HEK293 (cell line): ENCODE results near the gene SWI5.

Experiments
- CTCF ChIA-PET: fragments of 350-600 bp; formaldehyde crosslinking; extraction: SDS; loops from one replicate; lab custom pipeline; 2021; ENCODE audit warnings: antibody characterized with exemption; lab: Yijun Ruan, JAX
- POLR2A ChIA-PET: fragments of 300-600 bp; formaldehyde crosslinking; extraction: SDS; loops from one replicate; lab custom pipeline; 2020; ENCODE audit warnings: antibody characterized with exemption, inconsistent platforms; lab: Yijun Ruan, JAX
- H3K27ac ChIP-seq: fragments of 200-500 bp; sonication (Bioruptor generic); 2 replicates; pipeline ENCODE4 v1.5.1; 2014; ENCODE audit warnings: low read depth, low read length, control low read depth, inconsistent platforms; ENCODE audit errors: extremely low read depth
- H3K36me3 ChIP-seq, 2 experiments: fragments of 200-500 bp in 1 of 2; sonication (Bioruptor generic) in 1 of 2; 1 replicate in 1 of 2; 2 replicates in 1 of 2; pipeline ENCODE4 v1.5.1; 2014 to 2017; ENCODE audit warnings: inconsistent platforms in 2 of 2, low read length in 2 of 2; ENCODE audit not compliant: control insufficient read depth in 2 of 2, insufficient read depth in 1 of 2
- H3K4me1 ChIP-seq: fragments of 200-500 bp; sonication (Bioruptor generic); 2 replicates; pipeline ENCODE4 v1.5.1; 2014; ENCODE audit warnings: mild to moderate bottlenecking, low read length, inconsistent platforms; ENCODE audit not compliant: control insufficient read depth, insufficient read depth
- H3K4me3 ChIP-seq: 2 replicates; pipeline ENCODE4 v1.5.1; 2011; ENCODE audit warnings: low read depth, mild to moderate bottlenecking, control low read depth, low read length, moderate library complexity
- H3K9me3 ChIP-seq: fragments of 200-500 bp; sonication (Bioruptor generic); 2 replicates; pipeline ENCODE4 v1.5.1; 2014; ENCODE audit warnings: low read depth, low read length, inconsistent platforms; ENCODE audit not compliant: control insufficient read depth, insufficient read depth
- EGR2 ChIP-seq: fragments of 450-650 bp; formaldehyde crosslinking; IDR thresholded peaks from 2 replicates; pipeline ENCODE4 v1.5.1; 2016; ENCODE audit warnings: low read depth, missing biosample characterization, missing genetic modification characterization
- KLF1 ChIP-seq: fragments of 450-650 bp; formaldehyde crosslinking; IDR thresholded peaks from 2 replicates; pipeline ENCODE4 v1.5.1; 2016; ENCODE audit warnings: missing biosample characterization, missing genetic modification characterization
- PATZ1 ChIP-seq: fragments of 450-650 bp; formaldehyde crosslinking; IDR thresholded peaks from 2 replicates; pipeline ENCODE4 v1.5.1; 2016; ENCODE audit warnings: missing biosample characterization, missing genetic modification characterization
- TSHZ1 ChIP-seq: fragments of 450-650 bp; formaldehyde crosslinking; IDR thresholded peaks from 2 replicates; pipeline ENCODE4 v1.5.1; 2016; ENCODE audit warnings: missing biosample characterization, missing genetic modification characterization, borderline replicate concordance
- ZFHX2 ChIP-seq: fragments of 450-650 bp; formaldehyde crosslinking; conservative IDR thresholded peaks from 2 replicates; pipeline ENCODE4 v1.5.1; 2016; ENCODE audit warnings: missing biosample characterization, missing genetic modification characterization
- ZNF214 ChIP-seq: fragments of 450-650 bp; formaldehyde crosslinking; IDR thresholded peaks from 2 replicates; pipeline ENCODE4 v1.5.1; 2017; ENCODE audit warnings: missing biosample characterization, mild to moderate bottlenecking, missing genetic modification characterization, borderline replicate concordance
- ZNF416 ChIP-seq: fragments of 450-650 bp; formaldehyde crosslinking; IDR thresholded peaks from 2 replicates; pipeline ENCODE4 v1.5.1; 2016; ENCODE audit warnings: missing biosample characterization, missing genetic modification characterization
- ZNF664 ChIP-seq: fragments of 450-650 bp; formaldehyde crosslinking; IDR thresholded peaks from 2 replicates; pipeline ENCODE4 v1.5.1; 2016; ENCODE audit warnings: missing biosample characterization, missing genetic modification characterization
- TF ChIP-seq, protein P1 (sequence below): fragments of 450-650 bp; formaldehyde crosslinking; IDR thresholded peaks from 2 replicates; pipeline ENCODE4 v1.5.1; 2016; ENCODE audit warnings: missing biosample characterization, missing genetic modification characterization
- TF ChIP-seq, protein P2 (sequence below): fragments of 450-650 bp; formaldehyde crosslinking; IDR thresholded peaks from 2 replicates; pipeline ENCODE4 v1.5.1; 2016; ENCODE audit warnings: missing biosample characterization, missing genetic modification characterization
- TF ChIP-seq, protein P3 (sequence below): fragments of 450-650 bp; formaldehyde crosslinking; IDR thresholded peaks from 2 replicates; pipeline ENCODE4 v1.5.1; 2016; ENCODE audit warnings: missing biosample characterization, missing genetic modification characterization

The SWI5 gene

GRCh38 chr9:128298535-128299482 is 22.7 kb downstream of the SWI5 start:
- H3K36me3 ChIP-seq = no peaks in the 10 kb centered on the region
- TF ChIP-seq, protein P1, sequence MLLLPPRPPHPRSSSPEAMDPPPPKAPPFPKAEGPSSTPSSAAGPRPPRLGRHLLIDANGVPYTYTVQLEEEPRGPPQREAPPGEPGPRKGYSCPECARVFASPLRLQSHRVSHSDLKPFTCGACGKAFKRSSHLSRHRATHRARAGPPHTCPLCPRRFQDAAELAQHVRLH (tag by site-specific recombination) = no peak
- no peak for TF ChIP-seq ZNF416 (tag by site-specific recombination)
- TF ChIP-seq ZNF664 (tag by site-specific recombination) = no peak
- TF ChIP-seq, protein P2, sequence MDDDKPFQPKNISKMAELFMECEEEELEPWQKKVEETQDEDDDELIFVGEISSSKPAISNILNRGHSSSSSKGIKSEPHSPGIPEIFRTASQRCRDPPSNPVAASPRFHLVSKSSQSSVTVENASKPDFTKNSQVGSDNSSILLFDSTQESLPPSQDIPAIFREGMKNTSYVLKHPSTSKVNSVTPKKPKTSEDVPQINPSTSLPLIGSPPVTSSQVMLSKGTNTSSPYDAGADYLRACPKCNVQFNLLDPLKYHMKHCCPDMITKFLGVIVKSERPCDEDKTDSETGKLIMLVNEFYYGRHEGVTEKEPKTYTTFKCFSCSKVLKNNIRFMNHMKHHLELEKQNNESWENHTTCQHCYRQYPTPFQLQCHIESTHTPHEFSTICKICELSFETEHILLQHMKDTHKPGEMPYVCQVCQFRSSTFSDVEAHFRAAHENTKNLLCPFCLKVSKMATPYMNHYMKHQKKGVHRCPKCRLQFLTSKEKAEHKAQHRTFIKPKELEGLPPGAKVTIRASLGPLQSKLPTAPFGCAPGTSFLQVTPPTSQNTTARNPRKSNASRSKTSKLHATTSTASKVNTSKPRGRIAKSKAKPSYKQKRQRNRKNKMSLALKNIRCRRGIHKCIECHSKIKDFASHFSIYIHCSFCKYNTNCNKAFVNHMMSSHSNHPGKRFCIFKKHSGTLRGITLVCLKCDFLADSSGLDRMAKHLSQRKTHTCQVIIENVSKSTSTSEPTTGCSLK = no peak
- 0 out of 2 replicates have a peak, but pooled peaks have one; percentile 16 for TF ChIP-seq ZFHX2 (tag by site-specific recombination)
- no peak for TF ChIP-seq ZNF214 (tag by site-specific recombination)
- TF ChIP-seq KLF1 = no peak
- no peak for TF ChIP-seq TSHZ1 (tag by site-specific recombination)
- TF ChIP-seq EGR2 (tag by site-specific recombination) = 0 out of 2 replicates have a peak, but pooled peaks have one; percentile 13
- TF ChIP-seq, all 188 proteins: peak for 2
- Histone ChIP-seq H3K27ac (no peak overlapping the region), H3K9me3 (no peaks in the 10 kb centered on the region), H3K4me3 (no peak overlapping the region), H3K4me1 (no peaks in the 10 kb centered on the region)
- CTCF ChIA-PET = interaction anchor here (0.7 to 2.2 kb wide), 5 partner anchors 43 to 938 kb away, joined by 3 to 7 read pairs (median 4); no protein-coding TSS in a partner anchor
- POLR2A ChIA-PET = interaction anchor here (1.4 kb wide), 1 partner anchor 23 kb away, joined by 6 read pairs; the partner anchor contains the start of genes GOLGA2 and SWI5

DNA sequence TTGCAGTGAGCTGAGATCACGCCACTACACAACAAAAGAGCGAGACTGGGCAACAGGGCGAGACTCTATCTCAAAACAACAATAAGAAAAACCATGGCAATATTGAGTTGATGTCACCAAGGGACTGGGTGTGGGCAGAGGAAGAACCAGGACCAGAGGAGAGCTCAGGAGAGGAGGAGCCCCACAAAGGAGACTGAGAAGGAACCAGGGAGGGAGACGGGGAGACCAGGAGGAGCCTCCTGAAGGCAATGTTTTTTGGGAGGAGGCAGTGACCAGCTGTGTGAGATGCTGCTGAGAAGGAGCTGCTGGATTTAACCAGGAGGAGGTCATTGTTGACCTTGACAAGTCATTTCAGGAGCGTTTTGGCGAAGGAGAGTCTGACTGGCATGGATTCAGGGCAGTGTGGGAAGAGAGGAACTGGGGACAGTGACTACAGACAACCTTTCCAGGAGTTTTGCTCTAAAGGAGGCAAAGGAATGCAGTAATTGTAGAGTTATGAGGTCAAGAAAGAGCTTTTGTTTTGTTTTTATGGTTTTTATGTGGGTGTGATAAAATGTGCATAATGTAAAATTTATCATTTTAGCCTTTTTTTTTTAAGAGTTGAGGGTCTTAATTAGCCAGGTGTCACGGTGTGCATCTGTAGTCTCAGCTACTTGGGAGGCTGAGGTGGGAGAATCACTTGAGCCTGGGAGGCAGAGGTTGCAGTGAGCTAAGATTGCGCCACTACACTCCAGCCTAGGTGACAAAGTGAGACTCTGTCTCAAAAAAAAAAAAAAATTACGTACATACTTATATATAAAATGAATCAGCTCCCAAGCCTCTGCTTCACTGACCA is 28.3 kb downstream of the SWI5 start:
- no peaks in the 10 kb centered on the region for H3K9me3 ChIP-seq
- peaks cover 4 to 9% of the 10 kb centered on the region in 2 experiments; a peak in 2 of 3 replicates for H3K36me3 ChIP-seq
- no peaks in the 10 kb centered on the region for H3K4me1 ChIP-seq
- ChIA-PET CTCF (interaction anchor here (0.6 to 2.1 kb wide), 7 partner anchors 9 to 68 kb away, joined by 3 to 8 read pairs (median 4); no protein-coding TSS in a partner anchor), POLR2A (interaction anchor here (0.6 to 1.6 kb wide), 5 partner anchors 8 to 217 kb away, joined by 4 to 5 read pairs (median 4); partner anchors contain the start of genes CERCAM, GOLGA2 and SWI5)
- H3K4me3 ChIP-seq = no peak overlapping the region
- TF ChIP-seq, protein P3, sequence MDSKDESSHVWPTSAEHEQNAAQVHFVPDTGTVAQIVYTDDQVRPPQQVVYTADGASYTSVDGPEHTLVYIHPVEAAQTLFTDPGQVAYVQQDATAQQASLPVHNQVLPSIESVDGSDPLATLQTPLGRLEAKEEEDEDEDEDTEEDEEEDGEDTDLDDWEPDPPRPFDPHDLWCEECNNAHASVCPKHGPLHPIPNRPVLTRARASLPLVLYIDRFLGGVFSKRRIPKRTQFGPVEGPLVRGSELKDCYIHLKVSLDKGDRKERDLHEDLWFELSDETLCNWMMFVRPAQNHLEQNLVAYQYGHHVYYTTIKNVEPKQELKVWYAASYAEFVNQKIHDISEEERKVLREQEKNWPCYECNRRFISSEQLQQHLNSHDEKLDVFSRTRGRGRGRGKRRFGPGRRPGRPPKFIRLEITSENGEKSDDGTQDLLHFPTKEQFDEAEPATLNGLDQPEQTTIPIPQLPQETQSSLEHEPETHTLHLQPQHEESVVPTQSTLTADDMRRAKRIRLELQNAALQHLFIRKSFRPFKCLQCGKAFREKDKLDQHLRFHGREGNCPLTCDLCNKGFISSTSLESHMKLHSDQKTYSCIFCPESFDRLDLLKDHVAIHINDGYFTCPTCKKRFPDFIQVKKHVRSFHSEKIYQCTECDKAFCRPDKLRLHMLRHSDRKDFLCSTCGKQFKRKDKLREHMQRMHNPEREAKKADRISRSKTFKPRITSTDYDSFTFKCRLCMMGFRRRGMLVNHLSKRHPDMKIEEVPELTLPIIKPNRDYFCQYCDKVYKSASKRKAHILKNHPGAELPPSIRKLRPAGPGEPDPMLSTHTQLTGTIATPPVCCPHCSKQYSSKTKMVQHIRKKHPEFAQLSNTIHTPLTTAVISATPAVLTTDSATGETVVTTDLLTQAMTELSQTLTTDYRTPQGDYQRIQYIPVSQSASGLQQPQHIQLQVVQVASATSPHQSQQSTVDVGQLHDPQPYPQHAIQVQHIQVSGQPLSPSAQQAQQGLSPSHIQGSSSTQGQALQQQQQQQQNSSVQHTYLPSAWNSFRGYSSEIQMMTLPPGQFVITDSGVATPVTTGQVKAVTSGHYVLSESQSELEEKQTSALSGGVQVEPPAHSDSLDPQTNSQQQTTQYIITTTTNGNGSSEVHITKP (tag by site-specific recombination) = peak; percentile 35; the same call in 1 of the 2 replicates
- no peak for TF ChIP-seq PATZ1 (tag by site-specific recombination)
- no peak overlapping the region for H3K27ac ChIP-seq
